ENCODE data around the gene HBM.

DNA sequence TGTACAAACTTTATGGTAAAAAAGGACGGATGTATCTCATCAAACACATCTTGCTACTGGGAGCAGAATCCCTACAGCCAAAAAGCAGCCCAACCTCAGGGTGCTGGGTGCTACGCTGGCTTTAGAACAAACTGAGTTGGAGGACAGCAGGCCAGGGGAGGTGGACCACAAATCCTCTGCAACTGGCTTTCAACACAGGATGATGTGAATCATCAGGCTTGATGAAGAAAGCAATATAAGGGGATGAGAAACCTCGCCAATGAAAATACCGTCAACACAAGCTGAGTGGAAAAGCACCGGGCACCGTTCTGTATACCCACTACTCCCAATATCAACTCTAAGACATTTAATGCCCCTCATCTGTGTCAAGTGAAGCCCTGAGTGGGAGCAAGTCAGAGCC, 28.7 kb downstream of the HBM start:
- TF ChIP-seq, protein P1, sequence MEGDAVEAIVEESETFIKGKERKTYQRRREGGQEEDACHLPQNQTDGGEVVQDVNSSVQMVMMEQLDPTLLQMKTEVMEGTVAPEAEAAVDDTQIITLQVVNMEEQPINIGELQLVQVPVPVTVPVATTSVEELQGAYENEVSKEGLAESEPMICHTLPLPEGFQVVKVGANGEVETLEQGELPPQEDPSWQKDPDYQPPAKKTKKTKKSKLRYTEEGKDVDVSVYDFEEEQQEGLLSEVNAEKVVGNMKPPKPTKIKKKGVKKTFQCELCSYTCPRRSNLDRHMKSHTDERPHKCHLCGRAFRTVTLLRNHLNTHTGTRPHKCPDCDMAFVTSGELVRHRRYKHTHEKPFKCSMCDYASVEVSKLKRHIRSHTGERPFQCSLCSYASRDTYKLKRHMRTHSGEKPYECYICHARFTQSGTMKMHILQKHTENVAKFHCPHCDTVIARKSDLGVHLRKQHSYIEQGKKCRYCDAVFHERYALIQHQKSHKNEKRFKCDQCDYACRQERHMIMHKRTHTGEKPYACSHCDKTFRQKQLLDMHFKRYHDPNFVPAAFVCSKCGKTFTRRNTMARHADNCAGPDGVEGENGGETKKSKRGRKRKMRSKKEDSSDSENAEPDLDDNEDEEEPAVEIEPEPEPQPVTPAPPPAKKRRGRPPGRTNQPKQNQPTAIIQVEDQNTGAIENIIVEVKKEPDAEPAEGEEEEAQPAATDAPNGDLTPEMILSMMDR (IDR thresholded peaks at IDR 0.05), result no peak
- no peak for TF ChIP-seq POLR2A (IDR thresholded peaks at IDR 0.05)
